K562 (cell line): ENCODE results near the gene MIX23. TPM values are rescaled to one million over a fixed set of nuclear protein-coding genes. Genes with fewer than 3 reads are reported as not detected.

Experiments
- ATAC-seq: fragments of 200-7000 bp; cut with Tn5 transposase; 3 replicates; pipeline ENCODE4 v1.9.1; 2020; ENCODE audit warnings: moderate library complexity
- BruUV-seq: library from RNA; stranded (reverse); fragments of 400-500 nt; replicated peaks from 2 replicates; lab custom pipeline; 2021; lab: Mats Ljungman, UMichigan
- CTCF ChIA-PET: fragments of 300-600 bp; formaldehyde crosslinking; extraction: SDS; loops from one replicate; lab custom pipeline; 2021; ENCODE audit warnings: low intra/inter-chr PET ratio; lab: Yijun Ruan, JAX
- POLR2A ChIA-PET: fragments of 300-600, 350-650 bp; sonication (Branson Sonifier 250); formaldehyde crosslinking; extraction: SDS; loops from one replicate; lab custom pipeline; 2021; ENCODE audit warnings: antibody characterized with exemption, inconsistent platforms; lab: Yijun Ruan, JAX
- DNase-seq, 4 experiments: peaks; one replicate each; pipeline versions ENCODE4 v3.0.0 to v3.0.0-alpha.2; 2011 to 2018; ENCODE audit warnings: low spot score in 3 of 4, mixed read lengths in 3 of 4; ENCODE audit errors: extremely low read depth in 1 of 4
- FAIRE-seq: peaks from 2 replicates; lab custom pipeline; 2011; peaks lifted over from hg19 to GRCh38; lab: Jason Lieb, UNC
- H2AFZ ChIP-seq: 2 replicates; pipeline ENCODE4 v1.6.0; 2011; ENCODE audit warnings: low read depth, low read length, control low read depth, inconsistent platforms
- H3K27ac ChIP-seq: fragments of 200-600 bp; 3 replicates; pipeline ENCODE4 v1.8.0; 2011; ENCODE audit warnings: low read depth, mild to moderate bottlenecking, control low read depth, inconsistent platforms, low read length, moderate library complexity, mixed read lengths; ENCODE audit errors: extremely low read depth
- H3K27me3 ChIP-seq, 2 experiments: fragments of 300-600 bp in 1 of 2; 2 replicates in 1 of 2; 3 replicates in 1 of 2; pipeline versions ENCODE4 v1.6.0 to v1.8.0; 2011; ENCODE audit warnings: inconsistent platforms in 2 of 2, low read length in 2 of 2, mild to moderate bottlenecking in 1 of 2, mixed read lengths in 1 of 2, moderate library complexity in 1 of 2; ENCODE audit not compliant: control insufficient read depth in 2 of 2, insufficient read depth in 2 of 2
- H3K36me3 ChIP-seq: fragments of 300-600 bp; 3 replicates; pipeline ENCODE4 v1.8.0; 2011; ENCODE audit warnings: mild to moderate bottlenecking, low read length, inconsistent platforms; ENCODE audit not compliant: control insufficient read depth, insufficient read depth
- H3K4me1 ChIP-seq, 2 experiments: fragments of 200-600 bp in 1 of 2; replicated peaks in 1 of 2; 2 replicates in 1 of 2; 3 replicates in 1 of 2; pipeline versions ENCODE4 v1.5.1 to v1.8.0; 2011; ENCODE audit warnings: inconsistent platforms in 2 of 2, low read length in 2 of 2, mild to moderate bottlenecking in 1 of 2, mixed read lengths in 1 of 2, moderate library complexity in 1 of 2; ENCODE audit not compliant: control insufficient read depth in 2 of 2, insufficient read depth in 2 of 2
- H3K4me2 ChIP-seq: 2 replicates; pipeline ENCODE4 v1.6.1; 2011; ENCODE audit warnings: low read length, control low read depth, inconsistent platforms, mixed read lengths; ENCODE audit not compliant: insufficient read depth
- H3K4me3 ChIP-seq: fragments of 200-600 bp; sonication (generic), shearing (Covaris generic); 2 replicates; pipeline ENCODE4 v1.5.1; 2016; ENCODE audit warnings: control low read depth, inconsistent platforms
- H3K79me2 ChIP-seq: fragments of 200-600 bp; 3 replicates; pipeline ENCODE4 v1.8.0; 2011; ENCODE audit warnings: low read length, inconsistent platforms; ENCODE audit not compliant: control insufficient read depth, insufficient read depth
- H3K9ac ChIP-seq, 2 experiments: 2 replicates each; pipeline versions ENCODE4 v1.6.0 to v1.6.1; 2011; ENCODE audit warnings: low read depth in 2 of 2, low read length in 2 of 2, control low read depth in 1 of 2, inconsistent platforms in 1 of 2, mild to moderate bottlenecking in 1 of 2, mixed read lengths in 1 of 2; ENCODE audit not compliant: insufficient read depth in 1 of 2
- H3K9me1 ChIP-seq: one replicate; pipeline ENCODE4 v1.6.0; 2011; ENCODE audit warnings: inconsistent platforms, mild to moderate bottlenecking, low read length, moderate library complexity; ENCODE audit not compliant: control insufficient read depth, insufficient read depth
- H3K9me3 ChIP-seq: replicated peaks from 2 replicates; pipeline ENCODE4 v1.5.1; 2011; ENCODE audit warnings: low read depth, low read length, inconsistent platforms; ENCODE audit not compliant: control insufficient read depth, insufficient read depth
- H4K20me1 ChIP-seq: replicated peaks from 2 replicates; pipeline ENCODE4 v1.6.1; 2011; ENCODE audit warnings: low read length, inconsistent platforms, mixed read lengths; ENCODE audit not compliant: control insufficient read depth, insufficient read depth
- CAMTA2 ChIP-seq: fragments of 250-450 bp; sonication (Bioruptor Pico); conservative IDR thresholded peaks from 2 replicates; pipeline ENCODE4 v1.5.1; 2022
- CBX1 ChIP-seq: sonication (generic); IDR thresholded peaks from 2 replicates; pipeline ENCODE4 v1.6.1; 2016; ENCODE audit warnings: antibody characterized with exemption, low read depth, mild to moderate bottlenecking
- CBX3 ChIP-seq, 2 experiments: IDR thresholded peaks; 1 replicate in 1 of 2; 2 replicates in 1 of 2; pipeline ENCODE4 v1.6.1; 2012; ENCODE audit warnings: inconsistent platforms in 2 of 2, low read length in 2 of 2, borderline replicate concordance in 1 of 2, control low read depth in 1 of 2
- ETS1 ChIP-seq: conservative IDR thresholded peaks from 2 replicates; pipeline ENCODE4 v1.6.1; 2011; ENCODE audit warnings: low read depth, mild to moderate bottlenecking, low read length; ENCODE audit not compliant: control insufficient read depth
- ETV1 ChIP-seq: fragments of 450-650 bp; conservative IDR thresholded peaks from 2 replicates; pipeline ENCODE4 v1.6.1; 2016; ENCODE audit warnings: missing genetic modification characterization, control low read depth, low read depth, missing compliant biosample characterization
- FOXK1 ChIP-seq: sonication (generic); formaldehyde crosslinking; IDR thresholded peaks from 2 replicates; pipeline ENCODE4 v1.8.0; 2022; ENCODE audit warnings: missing genetic modification reagents, mild to moderate bottlenecking, borderline replicate concordance
- ILK ChIP-seq: fragments of 450-650 bp; IDR thresholded peaks from 2 replicates; pipeline ENCODE4 v1.6.1; 2016; ENCODE audit warnings: missing genetic modification characterization, low read depth, mild to moderate bottlenecking, missing compliant biosample characterization, moderate library complexity, borderline replicate concordance
- KDM5B ChIP-seq: fragments of 200-600 bp; sonication (generic); IDR thresholded peaks from 2 replicates; pipeline ENCODE4 v1.6.1; 2012; ENCODE audit warnings: low read depth, mild to moderate bottlenecking, moderate library complexity, low read length, control low read depth, inconsistent platforms; ENCODE audit not compliant: insufficient replicate concordance
- KLF6 ChIP-seq: fragments of 250-450 bp; sonication (Bioruptor Pico); IDR thresholded peaks from 2 replicates; pipeline ENCODE4 v1.4.0; 2020; ENCODE audit warnings: mild to moderate bottlenecking, moderate library complexity, borderline replicate concordance
- MBD2 ChIP-seq: sonication (generic); IDR thresholded peaks from 2 replicates; pipeline ENCODE4 v1.6.1; 2016; ENCODE audit warnings: low read depth, borderline replicate concordance
- PHF21A ChIP-seq: fragments of 450-650 bp; IDR thresholded peaks from 2 replicates; pipeline ENCODE4 v1.6.1; 2017; ENCODE audit warnings: low read depth, borderline replicate concordance
- POLR2B ChIP-seq: fragments of 450-650 bp; IDR thresholded peaks from 2 replicates; pipeline ENCODE4 v1.6.1; 2018; ENCODE audit warnings: low read depth; ENCODE audit not compliant: partially characterized antibody
- SRSF3 ChIP-seq: fragments of 200-400 bp; formaldehyde crosslinking; IDR thresholded peaks from 2 replicates; pipeline ENCODE4 v1.6.1; 2016; ENCODE audit warnings: mild to moderate bottlenecking, low read length, moderate library complexity; ENCODE audit not compliant: insufficient read depth
- TOE1 ChIP-seq, 2 experiments: fragments of 450-650 bp in 1 of 2; sonication (generic) in 1 of 2; formaldehyde crosslinking in 1 of 2; IDR thresholded peaks; 2 replicates each; pipeline versions ENCODE4 v1.7.1 to v1.8.0; 2016 to 2022; ENCODE audit warnings: borderline replicate concordance in 2 of 2, mild to moderate bottlenecking in 2 of 2, antibody characterized with exemption in 1 of 2, inconsistent platforms in 1 of 2, low read depth in 1 of 2, missing genetic modification reagents in 1 of 2, moderate library complexity in 1 of 2
- ZKSCAN3 ChIP-seq: fragments of 250-450 bp; sonication (Bioruptor Pico); IDR thresholded peaks from 2 replicates; pipeline ENCODE4 v1.4.0; 2020
- ZNF224 ChIP-seq: sonication (generic); formaldehyde crosslinking; IDR thresholded peaks from 2 replicates; pipeline ENCODE4 v1.8.0; 2022; ENCODE audit warnings: mild to moderate bottlenecking, missing genetic modification reagents
- WGBS: fragments of 100-300 bp; shearing (Covaris generic); methylation state at CpG from one replicate; pipeline ENCODE4 v1.1.6; 2016; ENCODE audit warnings: low coverage, mixed read lengths; ENCODE audit not compliant: insufficient coverage; ENCODE audit errors: missing lambda C conversion rate; 5-methylcytosine and 5-hydroxymethylcytosine counted together
- in situ Hi-C: fragments of 300-500 bp; cut with MboI; formaldehyde crosslinking; loops from 4 replicates; pipeline ENCODE4 v1.15.0; 2018; ENCODE audit warnings: inconsistent platforms, mixed read lengths
- intact Hi-C: fragments of 100-400 bp; cut with micrococcal nuclease; formaldehyde crosslinking; loops from 2 replicates; pipeline ENCODE4 v1.14.2; 2022
- polyA plus RNA-seq, 8 experiments: library from polyadenylated mRNA; depleted of rRNA in 4 of 8; stranded (reverse) in 5 of 8; unstranded in 3 of 8; fragments of >200 nt; fragmentation: Nextera tagmentation in 2 of 8; fragmentation: Illumina TruSeq in 1 of 8; extraction: Ambion mirVana in 2 of 8; extraction: Trizol in 1 of 8; gene quantifications; 2 replicates each; pipeline versions ENCODE4 v1.2.1 to v1.2.3, GENCODE V29; 2011 to 2014; ENCODE audit warnings: inconsistent platforms in 1 of 8, missing spikeins in 1 of 8
- total RNA-seq, 7 experiments: library from RNA; depleted of rRNA in 6 of 7; stranded (reverse); fragments of >200 nt in 6 of 7; fragmentation: Illumina TruSeq in 2 of 7; extraction: Trizol in 2 of 7; gene quantifications; 2 replicates each; pipeline versions ENCODE4 v1.2.1 to v1.2.3, GENCODE V29; 2011 to 2021; ENCODE audit warnings: low replicate concordance in 1 of 7
- TF ChIP-seq, protein P1 (sequence below): fragments of 450-650 bp; IDR thresholded peaks from 2 replicates; pipeline ENCODE4 v1.6.1; 2017; ENCODE audit warnings: antibody characterized with exemption

Gene MIX23
- total and polyA plus RNA-seq, 9 of the 15 experiments (the other 6 are each of a cell fraction or from before 2014, with no cell fraction given) = 45.5 to 185 (median 106) TPM

DNA sequence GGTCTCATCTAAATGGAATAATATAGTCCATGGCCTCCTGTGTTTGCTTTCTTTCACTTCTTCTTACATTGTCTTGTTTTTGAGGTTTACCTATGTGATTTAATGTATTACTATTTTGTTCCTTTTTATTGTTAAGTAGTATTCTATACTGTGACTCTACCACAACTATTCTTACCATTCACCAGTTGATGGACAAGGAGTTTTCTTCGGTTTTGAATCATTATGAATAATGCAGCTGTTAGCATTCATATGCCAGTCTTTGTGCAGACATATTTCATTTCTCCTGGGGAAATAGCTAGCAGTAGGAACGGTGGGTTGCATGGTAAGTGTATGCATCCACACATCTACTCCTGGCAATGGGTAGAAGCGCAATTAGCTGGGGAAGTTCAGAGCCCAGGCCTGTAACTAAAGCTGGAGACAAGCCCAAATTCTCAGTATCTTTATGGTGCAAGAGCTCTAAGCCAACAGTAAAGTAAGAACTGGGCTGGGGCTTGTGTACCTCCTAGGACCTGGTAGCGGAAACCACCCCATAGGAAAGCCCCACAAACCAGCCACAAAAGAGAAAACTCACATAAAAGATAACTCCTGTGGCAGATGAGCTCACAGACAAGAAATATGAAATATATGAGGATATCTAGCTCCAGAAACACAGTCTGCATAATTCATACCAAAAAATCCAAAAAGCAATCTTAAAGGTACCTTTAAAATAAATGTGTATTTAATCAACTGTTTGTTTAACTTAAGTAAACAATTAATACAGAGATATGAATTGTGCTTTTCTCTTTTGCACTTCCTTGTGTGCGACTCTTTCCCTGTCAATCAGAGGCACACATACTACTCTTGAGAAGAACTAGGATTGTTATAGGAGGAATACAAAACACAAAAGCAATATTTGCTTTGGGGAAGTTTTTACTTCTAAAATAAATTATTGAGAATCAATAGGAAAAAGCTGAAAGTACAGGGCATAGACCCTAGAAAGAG, 60.6 kb downstream of the MIX23 start (continued):
- no peak for TF ChIP-seq KLF6 (CRISPR knock-in tag)
- no peak for TF ChIP-seq MBD2
- no peak for TF ChIP-seq FOXK1 (CRISPR knock-in tag)
- TF ChIP-seq POLR2B = no peak
- no peak for TF ChIP-seq CAMTA2 (CRISPR knock-in tag)
- TF ChIP-seq ZKSCAN3 (CRISPR knock-in tag) = no peak

DNA sequence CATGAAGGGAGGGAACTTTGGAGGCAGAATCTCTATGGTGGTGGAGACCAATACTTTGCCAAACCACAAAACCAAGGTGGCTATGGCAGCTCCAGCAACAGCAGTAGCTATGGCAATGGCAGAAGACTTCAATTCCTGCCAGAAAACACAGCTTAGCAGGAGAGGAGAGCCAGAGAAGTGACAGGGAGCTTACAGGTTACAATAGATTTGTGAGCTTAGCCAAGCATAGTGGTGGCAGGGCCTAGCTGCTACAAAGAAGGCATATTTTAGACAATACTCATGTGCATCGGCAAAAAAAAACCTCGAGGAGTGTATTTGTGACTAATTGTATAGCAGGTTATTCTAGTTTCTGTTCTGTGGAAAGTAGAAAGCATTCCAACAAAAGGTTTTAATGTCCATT, 64.4 kb downstream of the MIX23 start:
- Histone ChIP-seq H3K4me1 (no peaks in the 10 kb centered on the region), H3K9me3 (no peaks in the 10 kb centered on the region), H2AFZ (no peak overlapping the region), H3K4me2 (no peak overlapping the region), H3K36me3 (no peaks in the 10 kb centered on the region), H3K79me2 (no peaks in the 10 kb centered on the region), H3K27ac (no peak overlapping the region), H4K20me1 (no peaks in the 10 kb centered on the region), H3K27me3 (peaks cover 0 to 6% of the 10 kb centered on the region in 2 experiments; a peak in 1 of 5 replicates), H3K9ac (no peak overlapping the region), H3K4me3 (no peak overlapping the region), H3K9me1 (no peaks in the 10 kb centered on the region)
- no TSS peak for BruUV-seq
- intact Hi-C loops = no loop called here
- 0% methylated on average over 2 of the region's 2 CpGs for WGBS
- DNase-seq = no peak
- no peak for FAIRE-seq
- in situ Hi-C loops = no loop called here
- ATAC-seq = no peak
- POLR2A ChIA-PET = interaction anchor here (0.6 to 0.7 kb wide), 2 partner anchors 298 to 528 kb away, joined by 3 read pairs; no protein-coding TSS in a partner anchor
- CTCF ChIA-PET = no interaction called here
- TF ChIP-seq CBX1 = no peak
- no peak for TF ChIP-seq ETS1
- TF ChIP-seq, protein P1, sequence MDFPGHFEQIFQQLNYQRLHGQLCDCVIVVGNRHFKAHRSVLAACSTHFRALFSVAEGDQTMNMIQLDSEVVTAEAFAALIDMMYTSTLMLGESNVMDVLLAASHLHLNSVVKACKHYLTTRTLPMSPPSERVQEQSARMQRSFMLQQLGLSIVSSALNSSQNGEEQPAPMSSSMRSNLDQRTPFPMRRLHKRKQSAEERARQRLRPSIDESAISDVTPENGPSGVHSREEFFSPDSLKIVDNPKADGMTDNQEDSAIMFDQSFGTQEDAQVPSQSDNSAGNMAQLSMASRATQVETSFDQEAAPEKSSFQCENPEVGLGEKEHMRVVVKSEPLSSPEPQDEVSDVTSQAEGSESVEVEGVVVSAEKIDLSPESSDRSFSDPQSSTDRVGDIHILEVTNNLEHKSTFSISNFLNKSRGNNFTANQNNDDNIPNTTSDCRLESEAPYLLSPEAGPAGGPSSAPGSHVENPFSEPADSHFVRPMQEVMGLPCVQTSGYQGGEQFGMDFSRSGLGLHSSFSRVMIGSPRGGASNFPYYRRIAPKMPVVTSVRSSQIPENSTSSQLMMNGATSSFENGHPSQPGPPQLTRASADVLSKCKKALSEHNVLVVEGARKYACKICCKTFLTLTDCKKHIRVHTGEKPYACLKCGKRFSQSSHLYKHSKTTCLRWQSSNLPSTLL = no peak
- TF ChIP-seq SRSF3 = no peak
- TF ChIP-seq TOE1 (IDR thresholded peaks at IDR 0.05; ENCODE audit: borderline replicate concordance) = no peak
- no peak for TF ChIP-seq TOE1 (CRISPR knock-in tag; IDR thresholded peaks at IDR 0.05; ENCODE audit: borderline replicate concordance, low read depth)
- TF ChIP-seq CBX3 (IDR thresholded peaks at IDR 0.05; ENCODE audit: borderline replicate concordance in 1 of 2, low read length in 2 of 2) = no peak
- TF ChIP-seq ETV1 (tag) = no peak
- no peak for TF ChIP-seq KDM5B
- TF ChIP-seq PHF21A = no peak
- no peak for TF ChIP-seq ILK (tag)
- TF ChIP-seq ZNF224 (CRISPR knock-in tag) = no peak
